ENCODE measurements around the gene IL1A.

The IL1A gene

DNA sequence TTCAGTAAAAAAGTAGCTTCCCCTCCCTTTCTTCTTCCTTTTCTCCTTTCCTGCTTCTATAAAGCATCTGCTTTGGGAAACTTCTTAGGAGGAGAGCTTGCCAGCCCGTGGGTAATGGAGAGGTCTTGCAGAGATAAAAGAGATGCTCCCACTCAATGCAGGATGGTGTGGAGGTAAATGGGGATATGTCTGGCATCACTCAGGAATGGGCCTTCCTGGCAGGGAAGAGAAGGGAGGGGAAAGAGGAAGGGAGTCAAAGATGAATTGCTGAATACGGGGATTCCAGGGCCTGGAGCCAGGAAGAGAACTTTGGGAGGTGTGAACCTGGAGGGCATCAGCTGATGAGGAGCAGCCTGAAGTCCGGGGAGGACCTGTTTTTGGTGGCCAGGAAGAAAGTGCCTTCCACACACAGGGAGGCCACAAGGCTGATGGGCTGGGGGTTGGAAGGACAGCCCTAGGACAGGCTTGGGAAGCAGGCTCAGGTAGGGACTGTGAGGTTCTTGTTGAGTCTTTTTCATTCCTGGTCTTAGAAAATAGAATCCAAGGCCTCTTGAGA, 27.1 kb upstream of the IL1A start:
- ATAC-seq (ENCODE audit: insufficient read depth, low read depth) = no peak
- Histone ChIP-seq H3K4me2 (ENCODE audit: insufficient read depth, low read length) (no peak overlapping the region), H3K9me3 (ENCODE audit: insufficient read depth, low read length, severe bottlenecking) (no peaks in the 10 kb centered on the region), H3K27ac (ENCODE audit: low read length) (no peak overlapping the region), H3K27me3 (ENCODE audit: insufficient read depth, low read length, poor library complexity) (peaks cover 7% of the 10 kb centered on the region), H4K20me1 (ENCODE audit: insufficient read depth, low read length) (no peaks in the 10 kb centered on the region), H3K4me3 (ENCODE audit: low read depth in 1 of 2, low read length in 2 of 2) (no peak overlapping the region), H3K36me3 (ENCODE audit: insufficient read depth, low read length) (no peaks in the 10 kb centered on the region), H3K9ac (ENCODE audit: low read depth, low read length) (no peak overlapping the region), H3K4me1 (ENCODE audit: insufficient read depth, low read length) (no peaks in the 10 kb centered on the region), H2AFZ (ENCODE audit: low read depth, low read length) (no peak overlapping the region), H3K79me2 (ENCODE audit: insufficient read depth, low read length) (no peaks in the 10 kb centered on the region)
- DNase-seq = no peak
- TF ChIP-seq, protein P1, sequence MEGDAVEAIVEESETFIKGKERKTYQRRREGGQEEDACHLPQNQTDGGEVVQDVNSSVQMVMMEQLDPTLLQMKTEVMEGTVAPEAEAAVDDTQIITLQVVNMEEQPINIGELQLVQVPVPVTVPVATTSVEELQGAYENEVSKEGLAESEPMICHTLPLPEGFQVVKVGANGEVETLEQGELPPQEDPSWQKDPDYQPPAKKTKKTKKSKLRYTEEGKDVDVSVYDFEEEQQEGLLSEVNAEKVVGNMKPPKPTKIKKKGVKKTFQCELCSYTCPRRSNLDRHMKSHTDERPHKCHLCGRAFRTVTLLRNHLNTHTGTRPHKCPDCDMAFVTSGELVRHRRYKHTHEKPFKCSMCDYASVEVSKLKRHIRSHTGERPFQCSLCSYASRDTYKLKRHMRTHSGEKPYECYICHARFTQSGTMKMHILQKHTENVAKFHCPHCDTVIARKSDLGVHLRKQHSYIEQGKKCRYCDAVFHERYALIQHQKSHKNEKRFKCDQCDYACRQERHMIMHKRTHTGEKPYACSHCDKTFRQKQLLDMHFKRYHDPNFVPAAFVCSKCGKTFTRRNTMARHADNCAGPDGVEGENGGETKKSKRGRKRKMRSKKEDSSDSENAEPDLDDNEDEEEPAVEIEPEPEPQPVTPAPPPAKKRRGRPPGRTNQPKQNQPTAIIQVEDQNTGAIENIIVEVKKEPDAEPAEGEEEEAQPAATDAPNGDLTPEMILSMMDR (IDR thresholded peaks at IDR 0.05; ENCODE audit: borderline replicate concordance, extremely low read depth, low read length, poor library complexity, severe bottlenecking) = no peak
- no peak for TF ChIP-seq EZH2 (IDR thresholded peaks at IDR 0.05; ENCODE audit: borderline replicate concordance, low read depth, low read length, severe bottlenecking)

DNA sequence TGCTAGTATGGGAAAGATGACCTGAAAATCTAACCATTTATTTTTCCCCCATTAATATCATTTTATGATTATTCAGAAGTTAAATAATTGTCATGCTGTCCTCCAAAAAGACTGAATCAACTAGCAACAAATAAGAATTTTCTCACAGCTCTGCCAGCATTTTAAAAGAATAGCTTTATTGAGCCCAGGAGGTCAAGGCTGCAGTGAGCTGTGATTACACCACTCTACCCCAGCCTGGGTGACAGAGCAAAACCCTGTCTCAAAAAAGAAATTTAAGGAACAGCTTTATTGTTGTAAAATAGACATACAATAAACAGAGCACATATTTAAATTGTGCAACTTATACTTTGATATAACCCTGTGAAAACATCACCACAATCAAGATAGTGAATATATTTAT, 24.8 kb upstream of the IL1A start:
- DNase-seq (no peak), ATAC-seq (ENCODE audit: insufficient read depth, low read depth) (no peak)
- Histone ChIP-seq H3K4me3 (ENCODE audit: low read depth in 1 of 2, low read length in 2 of 2) (no peak overlapping the region), H3K27ac (ENCODE audit: low read length) (no peak overlapping the region), H2AFZ (ENCODE audit: low read depth, low read length) (no peak overlapping the region), H3K79me2 (ENCODE audit: insufficient read depth, low read length) (no peaks in the 10 kb centered on the region), H3K36me3 (ENCODE audit: insufficient read depth, low read length) (no peaks in the 10 kb centered on the region), H3K27me3 (ENCODE audit: insufficient read depth, low read length, poor library complexity) (peaks cover 7% of the 10 kb centered on the region), H3K4me1 (ENCODE audit: insufficient read depth, low read length) (no peaks in the 10 kb centered on the region), H3K4me2 (ENCODE audit: insufficient read depth, low read length) (no peak overlapping the region), H4K20me1 (ENCODE audit: insufficient read depth, low read length) (no peaks in the 10 kb centered on the region), H3K9ac (ENCODE audit: low read depth, low read length) (no peak overlapping the region), H3K9me3 (ENCODE audit: insufficient read depth, low read length, severe bottlenecking) (no peaks in the 10 kb centered on the region)
- no peak for TF ChIP-seq EZH2 (IDR thresholded peaks at IDR 0.05; ENCODE audit: borderline replicate concordance, low read depth, low read length, severe bottlenecking)
- TF ChIP-seq, protein P1 (IDR thresholded peaks at IDR 0.05; ENCODE audit: borderline replicate concordance, extremely low read depth, low read length, poor library complexity, severe bottlenecking) = no peak

DNA sequence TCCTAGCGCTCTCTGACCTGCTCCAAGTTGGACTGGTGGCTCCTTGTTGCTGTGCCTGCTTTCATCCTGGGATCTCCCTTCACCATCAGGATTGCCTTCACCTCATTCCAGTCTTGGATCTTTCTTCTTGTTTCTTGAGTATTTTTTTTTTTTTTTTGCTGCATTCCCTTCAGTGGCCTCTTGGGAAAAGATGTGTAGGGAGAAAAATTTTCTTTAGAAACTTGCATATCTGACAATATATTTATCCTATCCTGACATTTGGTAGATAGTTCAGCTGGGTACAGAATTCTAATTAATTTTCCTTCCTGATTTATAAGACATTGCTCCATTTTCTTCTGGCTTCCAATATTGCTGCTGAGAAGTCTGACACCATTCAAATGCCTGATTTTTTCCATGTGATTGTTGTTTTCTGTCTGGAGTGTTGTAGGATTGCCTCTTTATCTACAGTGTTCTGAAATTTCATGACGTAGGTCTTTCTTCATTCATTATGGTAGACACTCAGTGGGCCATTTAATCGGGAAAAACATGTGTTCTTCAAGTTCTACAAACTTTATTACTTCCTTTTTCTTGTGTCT, 23.0 kb upstream of the IL1A start:
- no peaks in the 10 kb centered on the region for H3K36me3 ChIP-seq (ENCODE audit: insufficient read depth, low read length)
- H3K27ac ChIP-seq (ENCODE audit: low read length) = no peak overlapping the region
- H3K9ac ChIP-seq (ENCODE audit: low read depth, low read length) = no peak overlapping the region
- H3K27me3 ChIP-seq (ENCODE audit: insufficient read depth, low read length, poor library complexity) = no peaks in the 10 kb centered on the region
- DNase-seq = no peak
- ATAC-seq (ENCODE audit: insufficient read depth, low read depth) = no peak
- H3K4me1 ChIP-seq (ENCODE audit: insufficient read depth, low read length) = no peaks in the 10 kb centered on the region
- no peak overlapping the region for H3K4me2 ChIP-seq (ENCODE audit: insufficient read depth, low read length)
- no peaks in the 10 kb centered on the region for H4K20me1 ChIP-seq (ENCODE audit: insufficient read depth, low read length)
- no peak overlapping the region for H3K4me3 ChIP-seq (ENCODE audit: low read depth in 1 of 2, low read length in 2 of 2)
- no peak overlapping the region for H2AFZ ChIP-seq (ENCODE audit: low read depth, low read length)
- H3K79me2 ChIP-seq (ENCODE audit: insufficient read depth, low read length) = no peaks in the 10 kb centered on the region
- TF ChIP-seq, protein P1 (IDR thresholded peaks at IDR 0.05; ENCODE audit: borderline replicate concordance, extremely low read depth, low read length, poor library complexity, severe bottlenecking) = no peak
- TF ChIP-seq EZH2 (IDR thresholded peaks at IDR 0.05; ENCODE audit: borderline replicate concordance, low read depth, low read length, severe bottlenecking) = no peak
- no peaks in the 10 kb centered on the region for H3K9me3 ChIP-seq (ENCODE audit: insufficient read depth, low read length, severe bottlenecking)

Measured in DND-41 (cell line).